Uterus (tissue), 4 donors: ENCODE data around the gene MFNG. TPM values are rescaled to one million over a fixed set of nuclear protein-coding genes. Genes with fewer than 3 reads are reported as not detected.

ENCODE experiments used
- DNase-seq, 2 donors: peaks; one replicate each; pipeline ENCODE4 v3.0.0-alpha.2; 2019 to 2020
- H3K27ac ChIP-seq, 2 donors: fragments of 200-600 bp; sonication (generic); 1 replicate in 1 of 2; 2 replicates in 1 of 2; pipeline ENCODE4 v1.5.1; 2016 to 2018
- H3K27me3 ChIP-seq, 2 donors: fragments of 200-600 bp; sonication (generic); one replicate each; pipeline ENCODE4 v1.5.1; 2018 to 2019; ENCODE audit warnings: control low read depth in 1 of 2
- H3K36me3 ChIP-seq, 2 donors: fragments of 200-600 bp; sonication (generic); one replicate each; pipeline ENCODE4 v1.5.1; 2019; ENCODE audit warnings: control low read depth in 1 of 2
- H3K4me1 ChIP-seq, 2 donors: fragments of 200-600 bp; sonication (generic); one replicate each; pipeline ENCODE4 v1.5.1; 2018 to 2019; ENCODE audit warnings: control low read depth in 1 of 2
- H3K4me3 ChIP-seq, 2 donors: fragments of 200-600 bp; sonication (generic); 1 replicate in 1 of 2; 2 replicates in 1 of 2; pipeline ENCODE4 v1.5.1; 2018 to 2019; ENCODE audit warnings: mild to moderate bottlenecking in 1 of 2
- H3K9me3 ChIP-seq, 2 donors: fragments of 200-600 bp; sonication (generic); one replicate each; pipeline ENCODE4 v1.5.1; 2019; ENCODE audit warnings: control low read depth in 1 of 2
- CTCF ChIP-seq, 4 experiments: fragments of 200-600 bp in 2 of 4; fragments of 450-650 bp in 2 of 4; sonication (generic) in 2 of 4; IDR thresholded peaks; one replicate each; pipeline ENCODE4 v1.5.1; 2016 to 2019; ENCODE audit warnings: antibody characterized with exemption in 4 of 4, mild to moderate bottlenecking in 2 of 4, moderate library complexity in 1 of 4
- POLR2A ChIP-seq, 2 donors: fragments of 450-650 bp; IDR thresholded peaks; one replicate each; pipeline ENCODE4 v1.6.1; 2016; ENCODE audit warnings: antibody characterized with exemption in 2 of 2, mild to moderate bottlenecking in 1 of 2, moderate library complexity in 1 of 2
- intact Hi-C: fragments of 100-400 bp; cut with DNase I; formaldehyde crosslinking; loops from one replicate; pipeline ENCODE4 v1.15.1; 2023; ENCODE audit warnings: low total_unique reads
- total RNA-seq, 4 donors: library from RNA; depleted of rRNA in 3 of 4; stranded (reverse); fragments of >200 nt in 3 of 4; gene quantifications; one replicate each; pipeline versions ENCODE4 v1.1.0 to v1.2.4, GENCODE V29; 2014 to 2023
- donor health status: DM: yes; HTN: yes; CAD: no.

MFNG gene
- total RNA-seq, 4 donors from 2014 or later: 7.6 to 71.2 (median 28.7) TPM

- intact Hi-C loops: no loop called here
- no peak for DNase-seq
- no peaks in the 10 kb centered on the region for H3K4me1 ChIP-seq
- H3K27ac ChIP-seq: no peak overlapping the region
- no peaks in the 10 kb centered on the region for H3K36me3 ChIP-seq
- no peak for TF ChIP-seq CTCF (IDR thresholded peaks at IDR 0.05)
- no peak for TF ChIP-seq POLR2A (IDR thresholded peaks at IDR 0.05)
- no peaks in the 10 kb centered on the region for H3K9me3 ChIP-seq
- no peak overlapping the region for H3K4me3 ChIP-seq
- H3K27me3 ChIP-seq: no peaks in the 10 kb centered on the region
Observed at GRCh38 chr22:37491559-37492427, 5.6 kb upstream of the MFNG start.

- DNase-seq: no peak
- Histone ChIP-seq H3K36me3 (no peaks in the 10 kb centered on the region), H3K27me3 (no peaks in the 10 kb centered on the region), H3K4me1 (peaks cover 0 to 4% of the 10 kb centered on the region in 2 donors), H3K4me3 (no peak overlapping the region), H3K9me3 (no peaks in the 10 kb centered on the region), H3K27ac (no peak overlapping the region)
- TF ChIP-seq POLR2A (IDR thresholded peaks at IDR 0.05) (no peak), CTCF (IDR thresholded peaks at IDR 0.05) (no peak)
- intact Hi-C loops: no loop called here
Observed at GRCh38 chr22:37491106-37491505, 4.9 kb upstream of the MFNG start.

- no peak overlapping the region for H3K4me3 ChIP-seq
- no peak for DNase-seq
- peaks cover 0 to 4% of the 10 kb centered on the region in 2 donors for H3K4me1 ChIP-seq
- no peaks in the 10 kb centered on the region for H3K9me3 ChIP-seq
- no peak overlapping the region for H3K27ac ChIP-seq
- no peak for TF ChIP-seq CTCF (IDR thresholded peaks at IDR 0.05)
- no peak for TF ChIP-seq POLR2A (IDR thresholded peaks at IDR 0.05)
- intact Hi-C loops: no loop called here
- no peaks in the 10 kb centered on the region for H3K36me3 ChIP-seq
- no peaks in the 10 kb centered on the region for H3K27me3 ChIP-seq
Observed at GRCh38 chr22:37489983-37490382, 3.8 kb upstream of the MFNG start.

- intact Hi-C loops: no loop called here
- Histone ChIP-seq H3K4me3 (no peak overlapping the region), H3K9me3 (no peaks in the 10 kb centered on the region), H3K27ac (no peak overlapping the region), H3K27me3 (no peaks in the 10 kb centered on the region), H3K36me3 (no peaks in the 10 kb centered on the region), H3K4me1 (peaks cover 0 to 4% of the 10 kb centered on the region in 2 donors)
- no peak for DNase-seq
- TF ChIP-seq CTCF (IDR thresholded peaks at IDR 0.05): no peak
- no peak for TF ChIP-seq POLR2A (IDR thresholded peaks at IDR 0.05)
Observed at GRCh38 chr22:37488337-37489135, 2.4 kb upstream of the MFNG start.

- TF ChIP-seq CTCF (IDR thresholded peaks at IDR 0.05) (no peak), POLR2A (IDR thresholded peaks at IDR 0.05) (no peak)
- intact Hi-C loops: no loop called here
- Histone ChIP-seq H3K4me1 (peaks cover 0 to 4% of the 10 kb centered on the region in 2 donors), H3K36me3 (no peaks in the 10 kb centered on the region), H3K27me3 (no peaks in the 10 kb centered on the region), H3K27ac (no peak overlapping the region), H3K9me3 (no peaks in the 10 kb centered on the region), H3K4me3 (no peak overlapping the region)
- DNase-seq: no peak
Observed at GRCh38 chr22:37487571-37487970, 1.4 kb upstream of the MFNG start.
